Measurements from ENCODE around the gene INO80D.

GRCh38 chr2:205952282-205952681 is 133.7 kb downstream of the INO80D start:
- TF ChIP-seq, protein P1, sequence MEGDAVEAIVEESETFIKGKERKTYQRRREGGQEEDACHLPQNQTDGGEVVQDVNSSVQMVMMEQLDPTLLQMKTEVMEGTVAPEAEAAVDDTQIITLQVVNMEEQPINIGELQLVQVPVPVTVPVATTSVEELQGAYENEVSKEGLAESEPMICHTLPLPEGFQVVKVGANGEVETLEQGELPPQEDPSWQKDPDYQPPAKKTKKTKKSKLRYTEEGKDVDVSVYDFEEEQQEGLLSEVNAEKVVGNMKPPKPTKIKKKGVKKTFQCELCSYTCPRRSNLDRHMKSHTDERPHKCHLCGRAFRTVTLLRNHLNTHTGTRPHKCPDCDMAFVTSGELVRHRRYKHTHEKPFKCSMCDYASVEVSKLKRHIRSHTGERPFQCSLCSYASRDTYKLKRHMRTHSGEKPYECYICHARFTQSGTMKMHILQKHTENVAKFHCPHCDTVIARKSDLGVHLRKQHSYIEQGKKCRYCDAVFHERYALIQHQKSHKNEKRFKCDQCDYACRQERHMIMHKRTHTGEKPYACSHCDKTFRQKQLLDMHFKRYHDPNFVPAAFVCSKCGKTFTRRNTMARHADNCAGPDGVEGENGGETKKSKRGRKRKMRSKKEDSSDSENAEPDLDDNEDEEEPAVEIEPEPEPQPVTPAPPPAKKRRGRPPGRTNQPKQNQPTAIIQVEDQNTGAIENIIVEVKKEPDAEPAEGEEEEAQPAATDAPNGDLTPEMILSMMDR (IDR thresholded peaks at IDR 0.05; ENCODE audit: low read length) = no peak
- no peak for TF ChIP-seq EZH2 (IDR thresholded peaks at IDR 0.05; ENCODE audit: borderline replicate concordance, low read length)
